ENCODE data around the gene RPL29. TPM values are rescaled to one million over a fixed set of nuclear protein-coding genes. Genes with fewer than 3 reads are reported as not detected.

The RPL29 gene
- total RNA-seq, 1 donor from 2014 or later: 1,224 TPM

- peaks cover 4 to 13% of the 10 kb centered on the region in 2 donors for H3K4me1 ChIP-seq
- peak overlapping the region; percentile 55 to 74 for H3K27ac ChIP-seq
Measured at GRCh38 chr3:52040600-52040999, 44.9 kb upstream of the RPL29 start.

DNA sequence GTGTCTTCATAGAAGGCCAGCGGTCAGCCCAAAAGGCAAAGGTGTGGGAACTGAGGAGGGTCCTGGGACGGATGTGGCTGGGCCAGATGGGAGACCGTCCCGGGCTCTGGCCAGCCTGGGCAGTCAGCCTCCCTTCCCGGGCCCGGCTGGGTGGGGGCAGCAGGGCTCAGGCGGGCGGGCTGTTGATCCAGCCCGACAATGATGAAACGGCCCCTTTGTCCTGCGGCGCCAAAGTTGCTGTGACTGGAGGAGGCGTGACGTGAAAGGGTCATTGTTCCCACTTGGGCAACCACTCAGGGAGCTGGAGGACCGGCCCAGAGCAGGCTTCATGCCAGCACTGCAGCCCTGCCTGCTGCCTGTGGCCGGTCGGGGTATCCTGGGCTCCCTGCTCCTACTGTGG lies 44.2 kb upstream of the RPL29 start:
- DNase-seq (ENCODE audit: low spot score in 2 of 2): peak; percentile 48 to 93
- intact Hi-C loops (cut with DNase I): loop anchor here (1.0 kb wide), 1 partner anchor 21 kb away; no protein-coding TSS in a partner anchor
- H3K36me3 ChIP-seq: no peaks in the 10 kb centered on the region
- peak overlapping the region in 1 of 2 donors; percentile 10 for H3K4me3 ChIP-seq
- H3K4me1 ChIP-seq: peaks cover 4 to 10% of the 10 kb centered on the region in 2 donors
- H3K27me3 ChIP-seq: no peaks in the 10 kb centered on the region
- no peak for TF ChIP-seq CTCF (IDR thresholded peaks at IDR 0.05)
- peak overlapping the region; percentile 55 to 74 for H3K27ac ChIP-seq
- H3K9me3 ChIP-seq: no peaks in the 10 kb centered on the region

More at GRCh38 chr3:52040600-52040999, 44.9 kb upstream of the RPL29 start:
- Histone ChIP-seq H3K36me3 (no peaks in the 10 kb centered on the region), H3K9me3 (no peaks in the 10 kb centered on the region), H3K4me3 (no peak overlapping the region), H3K27me3 (no peaks in the 10 kb centered on the region)
- DNase-seq (ENCODE audit: low spot score in 2 of 2): no peak
- TF ChIP-seq CTCF (IDR thresholded peaks at IDR 0.05): no peak
- intact Hi-C loops (cut with DNase I): loop anchor here (1.0 kb wide), 1 partner anchor 21 kb away; no protein-coding TSS in a partner anchor

GRCh38 chr3:52039426-52039825 lies 43.7 kb upstream of the RPL29 start:
- no peaks in the 10 kb centered on the region for H3K27me3 ChIP-seq
- TF ChIP-seq CTCF (IDR thresholded peaks at IDR 0.05): no peak
- intact Hi-C loops (cut with DNase I): no loop called here
- H3K27ac ChIP-seq: peak overlapping the region; percentile 53 to 74
- no peak overlapping the region for H3K4me3 ChIP-seq
- DNase-seq (ENCODE audit: low spot score in 2 of 2): no peak
- no peaks in the 10 kb centered on the region for H3K36me3 ChIP-seq
- peaks cover 4 to 10% of the 10 kb centered on the region in 2 donors for H3K4me1 ChIP-seq
- H3K9me3 ChIP-seq: no peaks in the 10 kb centered on the region

DNA sequence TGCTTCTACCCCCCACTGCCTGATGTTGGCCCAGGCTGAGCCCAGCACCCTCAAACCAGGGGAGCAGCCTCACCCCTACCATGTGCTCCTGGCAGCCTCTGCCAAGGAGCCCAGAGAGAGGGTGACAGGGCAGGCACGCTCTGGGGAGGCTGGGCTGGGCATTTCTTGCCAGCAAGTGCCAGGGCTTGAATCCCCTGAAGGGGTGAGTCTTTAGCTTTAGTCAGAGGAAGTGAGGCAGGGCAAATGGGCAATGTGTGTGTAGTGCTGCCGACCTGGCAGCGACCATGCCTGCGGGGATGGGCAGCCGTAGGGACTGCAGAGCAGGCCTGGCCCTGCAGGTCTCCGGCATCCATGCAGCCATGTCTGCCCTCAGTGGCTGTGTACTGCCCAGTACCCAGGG lies 42.5 kb upstream of the RPL29 start:
- Histone ChIP-seq H3K36me3 (no peaks in the 10 kb centered on the region), H3K27me3 (no peaks in the 10 kb centered on the region), H3K27ac (peak overlapping the region in 1 of 2 donors; percentile 3), H3K4me3 (no peak overlapping the region), H3K4me1 (peaks cover 4 to 10% of the 10 kb centered on the region in 2 donors), H3K9me3 (no peaks in the 10 kb centered on the region)
- no peak for DNase-seq (ENCODE audit: low spot score in 2 of 2)
- intact Hi-C loops (cut with DNase I): no loop called here
- TF ChIP-seq CTCF (IDR thresholded peaks at IDR 0.05): no peak

- no peak overlapping the region for H3K4me3 ChIP-seq
- peak overlapping the region in 1 of 2 donors; percentile 3 for H3K27ac ChIP-seq
- no peak for DNase-seq (ENCODE audit: low spot score in 2 of 2)
- no peaks in the 10 kb centered on the region for H3K9me3 ChIP-seq
- no peaks in the 10 kb centered on the region for H3K36me3 ChIP-seq
- no peaks in the 10 kb centered on the region for H3K27me3 ChIP-seq
- TF ChIP-seq CTCF (IDR thresholded peaks at IDR 0.05): no peak
- peaks cover 4 to 10% of the 10 kb centered on the region in 2 donors for H3K4me1 ChIP-seq
- intact Hi-C loops (cut with DNase I): no loop called here
Measured at GRCh38 chr3:52037291-52037690, 41.6 kb upstream of the RPL29 start.

DNA sequence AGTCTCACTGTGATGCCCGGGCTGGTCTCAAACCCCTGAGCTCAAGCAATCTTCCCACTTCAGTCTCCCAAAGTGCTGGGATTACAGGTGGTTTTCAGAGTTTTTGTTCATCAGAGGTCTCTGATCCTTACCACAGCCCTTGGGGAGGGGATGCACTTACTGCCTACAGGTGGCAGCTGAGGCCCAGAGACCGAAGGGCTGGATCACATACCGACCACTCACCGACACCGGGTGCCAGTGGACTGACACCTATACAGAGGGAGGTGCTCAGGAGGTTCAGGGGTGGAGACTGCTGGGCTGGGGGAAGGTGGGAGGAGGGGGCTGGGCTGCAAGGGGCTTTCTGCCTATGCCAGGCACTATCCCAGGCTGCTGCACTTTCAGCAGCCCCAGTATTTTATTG lies 41.1 kb upstream of the RPL29 start:
- Histone ChIP-seq H3K27ac (no peak overlapping the region), H3K36me3 (no peaks in the 10 kb centered on the region), H3K4me3 (no peak overlapping the region), H3K27me3 (no peaks in the 10 kb centered on the region), H3K9me3 (no peaks in the 10 kb centered on the region), H3K4me1 (peaks cover 4 to 10% of the 10 kb centered on the region in 2 donors)
- no peak for DNase-seq (ENCODE audit: low spot score in 2 of 2)
- intact Hi-C loops (cut with DNase I): no loop called here
- no peak for TF ChIP-seq CTCF (IDR thresholded peaks at IDR 0.05)
